ENCODE measurements around the gene FBXW5.

FBXW5 gene

DNA sequence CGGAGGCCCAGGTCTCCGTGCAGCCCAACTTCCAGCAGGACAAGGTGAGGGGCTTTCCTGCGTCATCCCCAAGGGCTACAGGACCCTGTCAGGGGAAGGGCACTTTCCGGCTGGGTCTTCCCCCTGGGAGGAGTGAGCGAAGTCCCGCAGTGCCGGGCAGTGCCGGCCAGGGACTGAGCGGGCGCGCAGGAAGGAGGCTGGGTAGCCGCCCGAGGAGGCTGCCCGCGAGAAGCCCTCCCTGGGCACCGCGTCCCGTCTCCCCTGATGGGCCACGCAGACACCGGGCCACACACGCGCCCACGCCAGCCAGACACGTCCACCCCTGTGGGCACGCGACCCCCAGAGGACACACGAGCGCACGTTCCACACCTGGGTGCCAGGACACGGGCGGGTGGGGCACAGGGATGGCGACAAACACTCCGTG, 33.1 kb upstream of the FBXW5 start:
- DNase-seq (ENCODE audit: low read depth in 2 of 2), result no peak

DNA sequence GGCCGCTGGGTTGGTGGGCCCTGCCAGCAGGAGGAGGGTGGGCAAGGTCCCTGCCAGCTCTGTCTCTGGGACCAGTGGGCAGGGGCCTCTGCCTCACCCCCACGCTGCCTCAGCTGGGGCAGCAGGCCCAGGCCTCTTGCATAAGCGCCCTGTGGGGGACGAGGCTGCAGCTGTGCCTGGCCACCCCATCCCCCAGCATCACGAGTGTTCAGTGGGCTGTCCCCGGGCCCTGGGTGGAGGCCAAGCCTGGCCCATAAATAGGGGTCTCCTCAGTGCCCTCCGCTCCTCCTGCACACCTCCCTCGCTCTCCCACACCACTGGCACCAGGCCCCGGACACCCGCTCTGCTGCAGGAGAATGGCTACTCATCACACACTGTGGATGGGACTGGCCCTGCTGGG, 32.7 kb upstream of the FBXW5 start, which contains the start of gene PTGDS:
PTGDS (plus strand) TSS at position 282 of the 400 bp plus-strand sequence; CDS start at position 357, 75 bp downstream.
- no peak for DNase-seq (ENCODE audit: low read depth in 2 of 2)

DNA sequence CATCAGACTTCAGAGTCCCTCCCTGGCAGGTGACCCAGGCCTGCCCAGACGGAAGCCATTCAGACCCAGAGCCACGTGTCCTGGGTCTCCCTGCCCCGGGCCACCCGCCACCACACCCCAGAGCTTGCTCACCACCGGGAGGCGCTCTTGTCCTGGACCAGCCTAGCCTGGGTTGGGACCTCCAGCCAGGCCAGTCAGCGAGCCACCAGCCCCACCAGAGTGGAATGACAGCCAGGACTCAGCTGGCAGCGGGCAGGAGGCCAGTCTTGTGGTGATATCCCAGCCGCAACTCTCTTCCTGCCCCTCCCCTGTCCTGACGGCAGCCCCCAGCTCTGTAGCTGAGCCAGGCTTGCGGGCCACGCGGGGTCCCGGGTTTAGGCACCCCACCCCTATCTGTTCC, 31.1 kb upstream of the FBXW5 start:
- peak in 1 of 2 donors; percentile 19 for DNase-seq (ENCODE audit: low read depth in 2 of 2)

DNA sequence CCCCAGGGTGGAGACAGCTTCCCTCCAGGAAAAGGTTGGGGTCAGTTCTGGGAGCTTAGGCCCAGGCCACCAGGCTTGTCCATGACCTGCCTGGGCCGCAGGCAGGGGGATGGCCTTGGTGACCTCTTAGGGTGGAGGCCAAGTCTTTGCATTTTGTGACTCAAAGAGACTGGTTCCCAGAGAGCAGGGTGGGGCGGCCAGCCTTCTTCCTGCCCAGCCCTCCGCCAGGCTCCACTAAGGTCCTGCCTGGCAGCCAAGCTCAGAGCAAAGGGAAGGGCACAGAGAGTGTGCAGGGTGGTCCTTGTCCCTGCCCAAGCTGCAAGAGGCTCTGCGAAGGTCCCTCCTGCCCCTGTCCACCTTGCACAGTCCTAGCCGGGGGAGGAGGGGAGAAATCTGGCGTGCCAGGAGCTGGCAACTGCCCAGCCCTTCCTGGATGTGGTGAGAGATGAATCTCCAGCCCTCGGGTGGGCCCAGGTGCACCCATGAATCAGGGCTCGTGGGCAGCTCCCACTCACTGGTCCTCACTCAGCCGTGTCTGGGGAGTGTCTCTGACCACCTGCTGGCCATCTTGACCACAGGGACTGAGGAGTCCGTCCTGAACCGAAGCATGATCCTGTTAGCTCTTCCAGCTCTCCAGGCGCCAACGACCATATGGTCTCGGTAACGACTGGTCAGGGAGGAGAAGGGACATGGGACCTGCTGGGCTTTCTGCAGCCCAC, 30.4 kb upstream of the FBXW5 start:
- DNase-seq (ENCODE audit: low read depth in 2 of 2), result no peak

DNA sequence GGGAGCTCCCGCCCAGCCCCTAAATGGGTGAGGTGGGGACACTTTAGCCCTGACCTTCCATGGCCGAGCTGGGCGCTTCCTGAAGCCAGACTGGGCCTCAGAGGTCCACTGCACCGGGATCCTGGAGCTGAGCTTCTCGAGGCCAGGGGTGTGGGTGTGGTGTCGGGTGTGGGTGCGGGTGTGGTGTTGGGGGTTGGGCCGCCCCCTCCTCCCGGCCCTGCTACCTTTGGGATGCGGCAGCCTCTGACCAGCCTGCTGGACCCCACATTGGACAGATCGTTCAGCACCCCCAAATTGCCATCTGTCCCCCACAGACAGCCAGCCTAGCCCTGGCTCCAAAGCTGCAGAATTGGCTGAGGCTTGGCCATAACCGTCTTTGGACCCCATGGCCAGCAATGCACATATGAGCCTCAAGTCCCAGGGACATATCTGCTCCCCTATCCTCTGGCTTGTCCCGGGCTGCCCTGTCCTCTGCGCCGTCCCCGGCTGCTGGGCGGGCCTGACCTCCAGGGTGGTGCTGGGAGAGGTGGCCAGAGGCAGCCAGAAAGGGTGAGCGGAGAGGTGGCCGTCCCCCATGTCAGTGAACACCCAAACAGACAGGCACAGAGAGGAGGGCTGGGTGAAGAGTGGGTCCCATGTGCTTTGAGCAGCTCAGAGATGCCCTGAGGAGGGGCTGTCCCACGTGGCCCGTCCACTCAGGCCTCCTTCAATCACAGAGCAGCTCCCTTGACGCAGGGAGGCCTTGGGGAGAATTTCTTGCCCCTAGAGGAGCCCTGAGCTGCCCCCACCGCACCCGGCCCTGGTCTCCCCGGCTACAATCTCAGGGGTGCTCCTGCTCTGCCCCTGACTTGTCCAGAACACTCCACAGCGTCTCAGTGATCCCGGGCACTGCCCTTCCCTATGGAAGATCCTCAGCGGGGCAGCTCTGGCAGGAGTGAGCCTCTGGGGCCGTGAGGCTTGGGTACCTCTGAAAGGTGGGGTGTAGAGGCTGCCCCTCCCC, 29.4 kb upstream of the FBXW5 start:
- no peak for DNase-seq (ENCODE audit: low read depth in 2 of 2)

DNA sequence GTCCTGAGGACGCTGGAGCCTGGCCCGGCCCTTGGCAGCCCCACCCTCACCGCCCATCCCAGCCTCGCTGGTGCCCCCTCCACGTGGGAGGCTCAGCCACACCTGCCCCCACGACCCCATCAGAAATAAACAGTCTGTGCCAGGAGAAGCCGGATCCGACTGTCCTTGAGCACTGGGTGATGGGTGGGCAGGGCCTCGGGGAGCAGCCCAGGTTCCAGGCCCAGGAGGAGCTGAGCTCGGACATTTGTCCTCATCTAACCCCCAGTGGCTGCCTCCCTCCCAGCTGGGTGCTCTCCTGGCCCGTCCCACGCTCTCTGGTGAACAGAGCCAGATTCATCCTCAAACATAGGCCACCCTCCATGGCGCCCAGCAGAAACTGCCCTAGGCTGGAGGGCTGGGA, 28.2 kb upstream of the FBXW5 start:
- no peak for DNase-seq (ENCODE audit: low read depth in 2 of 2)

DNA sequence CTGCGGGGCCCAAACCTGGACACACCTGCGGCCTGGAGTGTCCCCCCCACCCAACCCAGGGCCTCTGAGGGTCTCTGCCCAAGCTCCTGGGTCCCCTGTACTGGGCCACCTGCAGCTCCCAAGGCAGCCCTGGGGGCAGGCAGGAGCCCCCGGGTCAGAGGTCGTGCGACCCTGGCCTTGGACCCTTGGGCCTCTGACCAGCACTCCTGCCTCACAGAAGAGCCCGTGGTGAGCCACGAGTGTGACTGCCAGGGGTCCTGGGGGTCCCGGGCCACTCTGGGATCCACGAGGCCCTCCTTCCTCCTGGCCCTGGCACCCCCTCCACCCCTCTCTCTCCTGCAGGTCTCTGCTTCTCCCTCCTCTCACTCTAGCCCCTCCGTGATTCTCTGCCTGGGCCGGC, 27.8 kb upstream of the FBXW5 start:
- DNase-seq (ENCODE audit: low read depth in 2 of 2), result no peak

DNA sequence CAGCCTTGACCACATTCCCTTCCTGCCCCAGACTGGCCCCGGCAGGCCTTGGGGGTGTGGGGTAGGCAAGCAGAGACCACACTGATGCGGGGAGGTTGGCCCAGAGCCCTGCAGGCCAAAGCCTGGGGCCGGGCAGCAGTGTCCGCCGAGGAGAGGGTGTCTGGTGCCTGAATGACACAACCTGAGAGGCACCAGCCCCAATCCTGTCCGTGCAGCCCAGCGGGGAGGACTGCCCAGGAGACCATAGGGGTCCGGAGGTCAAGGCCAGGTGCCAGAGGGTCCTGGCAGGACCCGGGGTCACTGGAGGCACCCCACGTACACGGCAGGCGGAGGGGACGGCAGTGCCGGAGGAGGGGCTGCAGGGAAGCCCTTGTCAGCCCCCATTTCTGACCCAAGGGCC, 27.2 kb upstream of the FBXW5 start:
- DNase-seq (ENCODE audit: low read depth in 2 of 2), result no peak

DNA sequence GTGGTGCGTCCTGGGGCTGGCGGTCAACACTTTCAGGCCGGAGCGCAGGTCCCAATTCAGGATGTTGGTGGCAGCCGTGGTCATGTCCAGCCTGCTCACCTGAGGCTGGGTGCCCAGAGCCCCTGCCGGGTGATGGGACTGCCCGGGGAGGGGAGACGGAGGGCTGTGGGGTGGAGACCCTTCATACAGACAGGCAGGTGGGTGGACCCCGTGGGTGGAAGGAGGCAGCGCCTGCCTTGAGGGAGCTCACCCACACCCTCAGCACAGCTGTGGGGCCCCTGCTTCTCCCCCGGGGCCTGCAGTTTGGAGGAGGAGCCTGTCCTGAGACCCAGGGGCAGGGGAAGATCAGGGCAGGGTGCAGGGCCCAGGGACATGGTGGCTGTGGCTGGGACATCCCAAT, 25.8 kb upstream of the FBXW5 start:
- DNase-seq (ENCODE audit: low read depth in 2 of 2), result no peak

DNA sequence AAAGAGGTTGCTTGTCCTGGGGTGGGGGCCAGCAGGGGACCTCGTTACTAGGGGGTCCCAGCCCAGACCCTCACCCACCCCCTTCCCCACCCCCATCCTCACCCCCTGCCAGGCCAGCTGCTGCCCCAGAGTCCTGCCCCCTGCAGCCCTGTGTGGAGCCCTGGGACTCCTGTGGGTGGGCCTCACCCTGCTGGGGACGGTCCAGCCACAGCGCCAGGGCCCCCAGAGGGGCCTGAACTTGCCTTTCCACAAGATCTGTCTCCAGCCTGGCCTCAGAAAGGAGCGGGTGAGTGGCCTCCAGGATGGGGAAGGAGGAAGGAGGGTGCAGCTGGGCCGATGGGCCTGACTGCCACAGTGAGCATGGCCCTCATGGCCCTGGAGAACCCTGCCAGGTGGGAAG, 25.2 kb upstream of the FBXW5 start:
- no peak for DNase-seq (ENCODE audit: low read depth in 2 of 2)

DNA sequence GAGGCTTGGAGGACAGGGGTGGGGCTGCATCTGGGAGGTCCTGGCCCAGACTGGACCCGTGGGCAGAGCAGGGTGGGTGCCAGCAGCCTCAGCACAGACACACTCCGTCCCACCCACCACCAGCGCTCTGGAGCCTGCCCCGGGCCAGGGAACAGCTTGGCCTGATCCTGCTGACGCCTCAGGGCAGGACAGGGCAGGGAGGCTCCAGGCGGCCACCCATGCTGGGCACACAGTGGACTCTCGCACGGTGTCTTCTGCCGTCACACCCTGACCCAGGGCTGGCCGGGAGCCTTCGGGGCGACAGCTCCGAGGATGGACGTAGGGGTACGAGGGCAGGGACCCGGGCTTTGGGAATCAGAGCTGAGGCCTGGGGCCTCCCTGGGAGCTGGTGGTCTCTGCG, 24.6 kb upstream of the FBXW5 start:
- DNase-seq (ENCODE audit: low read depth in 2 of 2), result no peak

DNA sequence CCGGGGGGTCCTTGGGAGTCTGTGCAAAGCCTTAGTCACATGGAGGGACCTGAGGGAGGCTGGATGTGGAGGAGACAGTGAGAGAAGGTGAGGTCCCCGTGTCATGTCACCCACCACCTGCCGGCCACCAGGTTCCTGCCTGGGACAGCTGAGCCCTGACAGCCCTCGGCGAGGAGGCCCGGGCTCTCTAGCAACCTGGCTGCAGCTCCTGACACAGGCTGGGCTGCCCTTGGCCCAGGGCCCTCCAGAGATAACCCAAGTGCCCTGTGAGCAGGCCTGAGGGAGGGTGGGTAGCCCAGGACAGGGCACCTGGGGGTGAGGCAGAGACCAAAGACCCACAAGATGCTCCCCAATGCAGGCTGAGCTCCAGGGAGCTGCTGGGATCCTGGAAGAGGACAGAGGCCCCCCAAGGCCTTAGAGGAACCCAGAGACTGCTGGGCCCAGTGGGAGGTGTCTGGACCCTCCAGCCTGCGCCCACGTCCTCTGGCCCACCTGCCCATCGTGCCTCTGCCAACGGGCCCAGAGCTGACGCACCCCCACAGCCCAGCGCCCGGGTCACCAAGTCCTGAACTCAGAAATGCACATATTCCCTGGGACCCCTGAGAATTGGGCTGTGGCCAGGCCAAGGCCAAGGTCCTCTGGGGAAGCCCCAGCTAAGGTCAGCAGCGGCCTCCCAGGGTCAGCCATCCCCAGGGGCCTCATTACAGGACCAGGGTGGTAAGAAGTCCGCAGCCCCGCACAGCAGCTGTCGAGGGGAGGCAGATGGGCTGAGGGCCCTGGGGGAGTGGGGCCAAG, 24.0 kb upstream of the FBXW5 start:
- DNase-seq (ENCODE audit: low read depth in 2 of 2), result no peak

DNA sequence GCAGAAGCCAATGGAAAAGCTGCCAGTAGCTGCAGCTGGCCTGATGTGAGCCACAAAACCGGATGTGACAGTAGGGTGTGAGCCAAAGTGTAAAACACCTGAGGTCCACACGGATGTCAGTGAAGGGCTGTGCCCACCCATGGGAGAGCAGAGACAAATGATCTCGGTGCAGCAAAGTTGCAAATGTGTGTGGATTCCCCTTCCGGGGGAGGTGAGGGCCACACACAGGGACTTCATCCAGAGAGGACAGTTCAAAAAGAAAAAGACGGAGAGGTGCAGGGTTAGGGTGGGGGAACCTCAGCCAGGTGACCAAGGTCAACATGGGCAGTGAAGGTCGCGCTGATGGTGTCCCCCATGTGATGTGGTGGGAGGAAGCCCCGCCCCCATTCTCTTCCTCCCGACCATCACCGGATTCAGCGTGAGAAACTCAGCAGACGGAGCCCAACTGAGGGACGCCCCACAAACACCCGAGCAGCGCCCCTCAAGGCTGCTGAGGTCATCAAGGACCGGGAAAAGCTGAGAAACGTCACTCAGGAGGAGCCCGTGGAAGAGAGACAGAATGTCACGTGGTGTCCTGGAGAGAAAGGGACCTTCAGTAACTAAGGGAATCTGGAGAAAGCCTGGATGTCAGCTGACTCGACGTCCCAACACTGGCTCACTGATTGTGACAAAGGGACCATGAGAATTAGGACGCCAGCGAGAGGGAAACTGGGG, 21.4 kb upstream of the FBXW5 start:
- DNase-seq (ENCODE audit: low read depth in 2 of 2), result no peak

DNA sequence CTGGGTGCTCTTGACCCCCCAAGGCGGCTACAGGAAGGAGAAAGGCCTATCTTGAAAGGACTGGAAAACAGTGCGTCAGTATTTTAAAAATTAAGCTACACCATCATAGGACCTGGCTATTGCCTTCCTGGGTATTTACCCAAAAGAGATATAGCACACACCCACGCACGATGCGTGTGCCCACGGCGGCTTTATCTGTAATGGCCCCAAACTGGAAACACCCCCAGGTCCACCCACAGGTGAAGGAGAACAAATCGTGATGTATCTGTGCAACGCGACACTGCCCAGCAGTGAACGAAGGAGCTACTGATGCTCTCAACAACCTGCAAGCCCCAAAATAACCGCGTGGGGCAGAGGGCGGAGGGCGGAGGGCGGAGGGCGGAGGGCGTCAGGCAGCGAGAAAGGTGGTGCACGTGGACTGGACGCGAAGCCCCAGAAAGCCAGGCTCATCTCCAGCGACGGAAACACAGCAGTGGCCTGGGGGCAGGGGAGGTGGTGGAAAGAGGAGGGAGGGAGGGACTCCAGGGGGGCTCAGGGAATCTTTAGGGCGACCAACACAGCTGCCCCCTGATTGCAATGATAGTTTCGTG, 20.4 kb upstream of the FBXW5 start:
- DNase-seq (ENCODE audit: low read depth in 2 of 2), result no peak

DNA sequence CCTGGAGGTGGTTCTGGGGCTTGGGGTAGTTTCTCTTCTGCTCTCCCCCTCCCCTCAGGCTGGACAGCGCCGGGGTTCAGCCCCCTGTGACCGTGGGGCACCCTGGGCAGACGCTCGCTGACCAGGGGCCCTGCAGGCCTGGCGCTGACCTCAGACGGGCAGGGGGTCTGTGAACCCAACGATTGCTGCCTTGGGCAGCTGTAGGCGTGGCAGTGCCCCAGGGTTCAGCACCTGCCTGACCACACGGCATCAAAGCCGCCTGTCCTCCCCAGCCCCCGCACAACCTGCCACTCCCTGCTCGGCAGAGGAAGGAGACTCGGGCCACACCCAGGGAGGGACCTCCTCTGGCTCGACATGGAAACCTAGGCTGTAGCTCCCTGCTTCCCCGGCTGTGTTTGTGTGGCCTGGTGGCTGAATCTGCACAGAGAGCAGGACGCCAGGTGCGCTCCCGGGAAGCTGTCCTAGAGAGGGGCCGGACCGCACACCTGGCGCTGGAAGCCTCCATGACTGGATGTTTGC, 19.7 kb upstream of the FBXW5 start:
- DNase-seq (ENCODE audit: low read depth in 2 of 2), result no peak

DNA sequence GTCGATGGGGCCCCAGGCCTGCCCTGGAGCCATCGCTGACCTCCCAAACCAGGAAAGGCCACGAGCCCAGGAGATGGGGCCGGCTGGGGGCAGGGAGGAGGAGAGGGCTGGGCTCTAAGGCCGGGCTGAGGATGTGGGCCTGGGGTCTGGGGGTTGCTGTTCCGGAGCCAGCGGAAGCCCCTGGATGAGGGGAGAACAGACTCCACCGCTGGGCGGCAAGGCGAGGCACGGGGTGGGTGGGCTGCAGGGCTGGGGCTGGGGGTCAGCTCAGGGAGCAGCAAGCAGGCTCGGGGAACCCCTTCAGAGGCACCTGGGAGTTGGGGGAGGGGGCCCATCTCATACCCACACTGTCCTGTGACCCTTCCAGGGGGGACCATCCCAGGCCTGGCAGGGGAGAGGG, 19.2 kb upstream of the FBXW5 start:
- no peak for DNase-seq (ENCODE audit: low read depth in 2 of 2)

DNA sequence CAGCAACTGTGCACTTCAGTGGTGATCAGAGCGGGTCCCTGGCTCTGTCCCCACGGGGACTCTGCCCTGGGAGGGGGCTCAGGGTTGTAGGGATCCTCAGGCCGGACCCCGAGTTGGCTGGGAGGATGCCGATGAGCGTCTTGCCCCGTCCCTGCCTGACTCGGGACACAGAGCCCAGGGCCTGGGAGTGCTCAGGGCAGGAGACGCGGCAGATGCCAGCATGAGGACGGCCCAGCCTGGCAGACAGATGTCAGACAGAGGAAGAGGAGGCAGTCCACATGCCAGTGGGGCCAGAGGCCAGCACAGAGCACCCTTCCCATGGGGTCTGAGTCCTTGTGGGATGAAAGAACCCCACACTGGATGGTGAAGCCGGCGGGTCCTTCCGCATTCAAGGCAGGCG, 18.8 kb upstream of the FBXW5 start:
- DNase-seq (ENCODE audit: low read depth in 2 of 2), result no peak

DNA sequence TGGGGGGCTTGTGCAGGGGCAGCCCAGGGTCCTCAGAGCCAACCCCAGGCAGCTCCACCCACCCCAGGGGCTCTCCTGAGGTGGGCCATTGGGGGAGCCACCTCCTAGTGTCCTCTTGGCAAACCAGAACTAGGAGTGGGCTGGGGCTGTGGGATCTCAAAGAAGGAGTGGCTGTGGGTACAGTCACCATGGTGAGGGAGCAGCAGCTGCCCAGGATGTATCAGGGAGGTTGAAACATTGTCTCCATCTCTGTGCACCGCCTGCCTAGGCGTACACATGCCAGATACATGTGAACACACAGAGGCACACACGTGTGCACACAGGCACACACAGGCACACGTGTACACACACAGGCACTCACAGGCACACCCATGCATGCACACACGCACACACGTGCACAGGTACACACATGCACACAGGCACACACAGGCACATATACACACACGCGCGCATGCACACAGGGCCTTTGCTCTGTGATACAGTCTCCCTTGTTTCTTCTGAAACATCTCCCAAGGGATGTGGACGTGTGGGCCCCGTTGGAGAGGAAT, 18.2 kb upstream of the FBXW5 start:
- DNase-seq (ENCODE audit: low read depth in 2 of 2), result no peak

DNA sequence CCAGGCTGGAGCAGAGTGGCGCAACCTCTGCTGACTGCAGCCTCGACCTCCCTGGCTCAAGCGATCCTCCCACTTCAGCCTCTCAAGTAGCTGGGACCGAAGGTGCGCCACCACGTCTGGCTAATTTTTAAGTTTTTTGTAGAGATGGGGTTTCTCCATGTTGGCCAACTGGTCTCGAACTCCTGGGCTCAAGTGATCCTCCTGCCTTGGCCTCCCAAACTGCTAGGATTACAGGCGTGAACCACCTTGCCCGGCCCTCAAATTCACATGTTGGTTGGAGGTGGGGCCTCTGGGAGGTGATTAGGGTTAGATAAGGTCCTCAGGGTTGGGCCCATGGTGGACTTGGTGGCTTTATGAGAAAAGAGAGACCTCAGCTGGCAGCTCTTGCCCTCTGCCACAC, 17.6 kb upstream of the FBXW5 start:
- no peak for DNase-seq (ENCODE audit: low read depth in 2 of 2)

DNA sequence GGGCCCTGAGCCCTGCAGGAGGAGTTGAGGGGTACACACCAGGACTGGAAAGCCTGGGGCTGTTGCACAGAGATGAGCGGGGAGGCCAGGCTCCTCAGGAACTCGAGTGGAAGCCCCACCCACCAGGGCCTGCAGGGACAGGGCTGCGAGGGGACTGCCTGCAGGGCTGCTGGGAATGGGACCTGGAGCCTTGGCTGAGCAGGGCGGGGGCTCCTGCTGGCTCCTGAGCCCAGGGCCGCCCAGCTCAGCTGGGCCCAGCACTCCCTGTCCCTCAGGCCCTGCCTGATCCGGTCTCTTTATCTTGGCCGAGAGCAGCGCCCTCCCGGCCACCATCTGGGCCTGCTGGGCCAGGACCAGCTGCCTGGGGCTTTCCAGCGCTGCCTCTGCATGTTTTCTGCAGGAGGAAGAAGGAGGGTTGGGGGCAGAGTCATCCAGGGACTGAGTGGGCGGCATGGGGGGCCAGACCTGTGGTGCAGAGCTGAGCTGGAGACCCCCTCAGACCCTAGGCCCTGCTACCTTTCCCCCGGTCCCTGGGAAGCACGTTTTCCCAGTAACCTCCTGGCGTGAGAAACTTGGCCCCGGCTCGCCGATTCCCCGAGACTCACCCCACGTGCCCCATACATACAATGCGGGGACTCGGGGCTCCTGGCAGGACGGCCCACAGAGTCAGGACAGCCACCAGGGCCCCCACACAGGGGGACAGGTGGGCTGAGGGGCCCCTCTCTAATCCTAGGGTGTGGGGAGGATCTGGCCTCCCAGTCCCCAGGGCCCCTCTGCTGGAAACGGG, 16.9 kb upstream of the FBXW5 start:
- no peak for DNase-seq (ENCODE audit: low read depth in 2 of 2)
